ENCODE results near the gene PRKN. TPM values are rescaled to one million over a fixed set of nuclear protein-coding genes. Genes with fewer than 3 reads are reported as not detected.

Gene PRKN
- total and polyA plus RNA-seq, 2 donors (not counting 3 experiments of a cell fraction or from before 2014, with no cell fraction given), result 0.06 TPM; not detected in 1

DNA sequence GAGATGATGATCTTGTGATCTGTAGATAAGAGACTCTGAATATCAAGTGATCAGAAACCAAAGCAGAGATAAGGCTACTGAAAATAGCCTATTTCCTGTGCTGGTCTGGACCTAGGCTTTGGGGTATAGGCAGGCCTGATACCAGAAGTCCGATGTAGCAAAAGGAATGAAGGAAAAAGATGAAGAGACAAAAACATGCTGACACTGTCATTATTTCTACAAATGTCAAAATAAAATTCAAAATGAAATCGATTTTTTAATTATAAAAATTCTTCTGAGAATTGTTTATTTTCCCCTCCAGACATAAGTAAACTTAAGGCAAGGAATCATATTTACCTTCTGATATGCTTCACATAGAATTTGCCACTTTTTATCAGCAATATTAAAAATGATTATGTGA is 252.8 kb downstream of the PRKN start:
- Histone ChIP-seq H3K9ac (replicated peaks; ENCODE audit: extremely low read depth, insufficient read depth, low read length) (no peak overlapping the region), H2AFZ (ENCODE audit: low read depth, low read length) (no peak overlapping the region), H3K27me3 (ENCODE audit: control insufficient read depth in 2 of 2, insufficient read depth in 2 of 2, low read length in 2 of 2) (no peaks in the 10 kb centered on the region), H3K27ac (ENCODE audit: insufficient read depth, low read depth, low read length) (no peak overlapping the region), H3K4me2 (ENCODE audit: insufficient read depth, low read length) (no peak overlapping the region), H4K20me1 (replicated peaks; ENCODE audit: control insufficient read depth, extremely low read depth, insufficient read depth, low read length) (no peaks in the 10 kb centered on the region), H3K9me1 (replicated peaks; ENCODE audit: control insufficient read depth, extremely low read depth, insufficient read depth, low read length) (no peaks in the 10 kb centered on the region), H3K79me2 (ENCODE audit: control insufficient read depth, insufficient read depth, low read length) (no peaks in the 10 kb centered on the region), H3K36me3 (ENCODE audit: control insufficient read depth in 2 of 2, extremely low read depth in 1 of 2, insufficient read depth in 2 of 2, low read length in 2 of 2) (no peaks in the 10 kb centered on the region), H3K4me1 (ENCODE audit: control insufficient read depth, extremely low read depth, insufficient read depth, low read length) (no peaks in the 10 kb centered on the region), H3K4me3 (replicated peaks in 1 of 3; ENCODE audit: insufficient read depth in 1 of 3, low read depth in 1 of 3, low read length in 3 of 3) (no peak overlapping the region), H3K9me3 (replicated peaks; ENCODE audit: control insufficient read depth, insufficient read depth, low read length) (no peaks in the 10 kb centered on the region)
- dilution Hi-C loops (cut with MboI; ENCODE audit: extremely low pct_ligation_motif_present, low sequenced_read_pairs), result no loop called here
- TF ChIP-seq GATA2 (IDR thresholded peaks at IDR 0.05; ENCODE audit: insufficient read depth, insufficient read length, low read depth, low read length), result no peak
- no peak for TF ChIP-seq FOS (IDR thresholded peaks at IDR 0.05; ENCODE audit: borderline replicate concordance, insufficient read depth, low read length)
- no peak for TF ChIP-seq CTCF (IDR thresholded peaks at IDR 0.05; ENCODE audit: extremely low read depth in 1 of 2, insufficient read depth in 1 of 2, low read depth in 1 of 2, low read length in 2 of 2)
- no peak for TF ChIP-seq MYC (IDR thresholded peaks at IDR 0.05; ENCODE audit: low read depth, low read length)
- no peak for TF ChIP-seq POLR2A (IDR thresholded peaks at IDR 0.05; ENCODE audit: low read depth, low read length)
- no peak for TF ChIP-seq JUN (IDR thresholded peaks at IDR 0.05; ENCODE audit: borderline replicate concordance, insufficient read depth, insufficient read length, low read depth)
- no peak for TF ChIP-seq EZH2 (IDR thresholded peaks at IDR 0.05; ENCODE audit: borderline replicate concordance, low read depth, low read length, severe bottlenecking)
- no peak for TF ChIP-seq POLR2AphosphoS5 (IDR thresholded peaks at IDR 0.05; ENCODE audit: insufficient read depth, low read depth, low read length)
- TF ChIP-seq MAX (IDR thresholded peaks at IDR 0.05; ENCODE audit: insufficient read depth, insufficient read length), result no peak
- ChIA-PET POLR2A (no interaction called here), CTCF (no interaction called here)
- DNase-seq (ENCODE audit: low read depth, low spot score) (no peak), FAIRE-seq (no peak)
- intact Hi-C loops (cut with micrococcal nuclease), result no loop called here
- no TSS peak for BruUV-seq (replicated peaks)

All from endothelial cell of umbilical vein (primary cell).